Measurements from ENCODE around the gene ARHGEF16.

GRCh38 chr1:3511856-3512255 is 57.4 kb downstream of the ARHGEF16 start:
- no peak for TF ChIP-seq CTCF (IDR thresholded peaks at IDR 0.05)
- no peak for TF ChIP-seq MXI1 (IDR thresholded peaks at IDR 0.05; ENCODE audit: low read depth, low read length)
- TF ChIP-seq POLR2AphosphoS5 (IDR thresholded peaks at IDR 0.05; ENCODE audit: low read depth, low read length), result no peak
- no peak for TF ChIP-seq USF1 (IDR thresholded peaks at IDR 0.05; ENCODE audit: borderline replicate concordance, low read depth)
- no peak for TF ChIP-seq ZBTB33 (IDR thresholded peaks at IDR 0.05; ENCODE audit: borderline replicate concordance, low read depth)
- TF ChIP-seq JUND (IDR thresholded peaks at IDR 0.05), result no peak
- no peak for TF ChIP-seq TAF1 (IDR thresholded peaks at IDR 0.05; ENCODE audit: borderline replicate concordance, low read depth, low read length)

All from SK-N-SH (cell line).